ENCODE data around the gene COL23A1. TPM values are rescaled to one million over a fixed set of nuclear protein-coding genes. Genes with fewer than 3 reads are reported as not detected.

COL23A1 gene
- total and polyA plus RNA-seq, 5 donors from 2014 or later: not detected

DNA sequence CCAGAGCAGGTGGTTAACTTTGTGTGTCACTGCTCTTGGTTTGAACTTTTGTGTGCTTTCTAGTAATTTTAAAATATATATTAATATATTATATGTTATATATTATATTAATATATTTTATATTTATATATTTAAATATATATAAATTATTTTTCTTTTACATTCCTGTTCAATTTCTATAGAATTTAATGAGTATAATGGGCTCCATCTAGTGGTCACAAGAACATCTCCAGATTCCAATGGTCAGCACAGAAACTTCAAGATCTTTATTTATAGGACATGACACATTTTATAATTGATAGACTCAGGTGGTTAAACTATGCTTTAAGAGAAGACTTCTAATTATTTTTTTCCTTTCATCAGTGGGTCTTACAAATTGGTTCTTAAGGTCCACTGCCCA, 39.1 kb downstream of the COL23A1 start:
- Histone ChIP-seq H3K4me3 (ENCODE audit: low read depth, low read length) (no peak overlapping the region), H3K9me3 (ENCODE audit: control insufficient read depth in 2 of 2, low read length in 2 of 2) (no peaks in the 10 kb centered on the region), H3K36me3 (ENCODE audit: control insufficient read depth, insufficient read depth, low read length) (no peaks in the 10 kb centered on the region), H3K27me3 (ENCODE audit: control insufficient read depth, insufficient read depth, low read length) (no peaks in the 10 kb centered on the region), H3K4me1 (ENCODE audit: control insufficient read depth, insufficient read depth, low read length, poor library complexity, severe bottlenecking) (no peaks in the 10 kb centered on the region), H3K27ac (ENCODE audit: insufficient read depth, low read length, poor library complexity, severe bottlenecking) (no peak overlapping the region)
- ATAC-seq (ENCODE audit: low read depth in 2 of 2): no peak
- Mint-ChIP-seq H3K4me1 (no peaks in the 10 kb centered on the region), H3K4me3 (no peak overlapping the region), H3K36me3 (no peaks in the 10 kb centered on the region), H3K9me3 (peaks cover 0 to under 1% (median 0%) of the 10 kb centered on the region in 7 donors), H3K27ac (no peak overlapping the region), H3K27me3 (no peaks in the 10 kb centered on the region)
- DNase-seq: peak in 1 of 3 donors; percentile 15

DNA sequence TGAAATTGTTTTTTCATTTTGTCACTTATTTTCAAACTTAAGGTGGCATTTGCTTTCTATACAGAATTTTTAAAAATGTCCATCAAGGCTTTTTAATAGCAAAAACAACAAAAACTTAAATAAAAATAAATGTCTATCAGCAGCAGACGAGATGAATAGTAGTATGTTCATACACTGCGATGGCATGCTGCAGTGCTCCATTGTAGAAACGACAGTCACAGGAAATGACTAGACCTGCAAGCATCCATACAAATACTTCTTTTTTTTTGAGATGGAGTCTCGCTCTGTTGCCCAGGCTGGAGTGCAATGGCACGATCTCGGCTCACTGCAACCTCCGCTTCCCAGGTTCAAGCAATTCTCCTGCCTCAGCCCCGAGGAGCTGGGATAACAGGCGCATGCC, 41.4 kb downstream of the COL23A1 start:
- H3K9me3 Mint-ChIP-seq: no peaks in the 10 kb centered on the region
- Histone ChIP-seq H3K36me3 (ENCODE audit: control insufficient read depth, insufficient read depth, low read length) (no peaks in the 10 kb centered on the region), H3K9me3 (ENCODE audit: control insufficient read depth in 2 of 2, low read length in 2 of 2) (no peaks in the 10 kb centered on the region), H3K27me3 (ENCODE audit: control insufficient read depth, insufficient read depth, low read length) (no peaks in the 10 kb centered on the region), H3K27ac (ENCODE audit: insufficient read depth, low read length, poor library complexity, severe bottlenecking) (no peak overlapping the region), H3K4me3 (ENCODE audit: low read depth, low read length) (no peak overlapping the region), H3K4me1 (ENCODE audit: control insufficient read depth, insufficient read depth, low read length, poor library complexity, severe bottlenecking) (no peaks in the 10 kb centered on the region)
- peaks cover 4% of the 10 kb centered on the region for H3K27me3 Mint-ChIP-seq
- DNase-seq (no peak), ATAC-seq (ENCODE audit: low read depth in 2 of 2) (no peak)
- no peak overlapping the region for H3K27ac Mint-ChIP-seq
- H3K36me3 Mint-ChIP-seq: no peaks in the 10 kb centered on the region
- no peak overlapping the region for H3K4me3 Mint-ChIP-seq
- H3K4me1 Mint-ChIP-seq: no peaks in the 10 kb centered on the region

DNA sequence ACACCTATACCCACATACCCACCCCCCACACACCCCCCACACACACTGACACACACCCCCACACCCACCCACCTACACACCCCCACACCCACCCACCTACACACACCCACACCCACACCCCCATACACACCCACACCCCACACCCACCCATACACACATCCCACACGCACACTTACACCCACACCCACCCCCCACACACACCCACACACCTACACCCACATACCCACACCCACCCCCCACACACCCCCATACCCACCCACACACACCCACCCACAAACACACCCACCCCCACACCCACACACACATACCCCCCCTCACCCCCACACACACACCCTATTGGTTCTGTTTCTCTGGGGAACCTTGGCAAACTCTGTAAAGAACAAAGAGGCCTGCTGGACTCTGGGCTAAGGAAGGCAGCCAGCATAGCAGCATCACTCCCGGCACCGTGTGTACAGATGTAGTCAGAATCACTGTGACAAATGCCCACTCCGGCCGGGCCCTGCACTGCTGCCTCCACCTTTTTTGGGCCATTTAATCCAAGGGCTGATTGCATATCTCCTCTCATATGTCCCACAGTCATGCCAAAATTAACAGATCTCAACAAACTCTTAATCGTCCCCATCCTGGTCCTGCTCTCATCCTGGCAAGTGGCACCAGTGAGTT, 42.3 kb downstream of the COL23A1 start:
- no peaks in the 10 kb centered on the region for H3K9me3 ChIP-seq (ENCODE audit: control insufficient read depth in 2 of 2, low read length in 2 of 2)
- ATAC-seq (ENCODE audit: low read depth in 2 of 2) (no peak), DNase-seq (no peak)
- no peaks in the 10 kb centered on the region for H3K36me3 ChIP-seq (ENCODE audit: control insufficient read depth, insufficient read depth, low read length)
- Mint-ChIP-seq H3K36me3 (no peaks in the 10 kb centered on the region), H3K4me3 (no peak overlapping the region), H3K9me3 (no peaks in the 10 kb centered on the region), H3K4me1 (no peaks in the 10 kb centered on the region), H3K27me3 (peaks cover 4% of the 10 kb centered on the region), H3K27ac (no peak overlapping the region)
- no peak overlapping the region for H3K4me3 ChIP-seq (ENCODE audit: low read depth, low read length)
- no peaks in the 10 kb centered on the region for H3K4me1 ChIP-seq (ENCODE audit: control insufficient read depth, insufficient read depth, low read length, poor library complexity, severe bottlenecking)
- H3K27me3 ChIP-seq (ENCODE audit: control insufficient read depth, insufficient read depth, low read length): no peaks in the 10 kb centered on the region
- H3K27ac ChIP-seq (ENCODE audit: insufficient read depth, low read length, poor library complexity, severe bottlenecking): no peak overlapping the region

DNA sequence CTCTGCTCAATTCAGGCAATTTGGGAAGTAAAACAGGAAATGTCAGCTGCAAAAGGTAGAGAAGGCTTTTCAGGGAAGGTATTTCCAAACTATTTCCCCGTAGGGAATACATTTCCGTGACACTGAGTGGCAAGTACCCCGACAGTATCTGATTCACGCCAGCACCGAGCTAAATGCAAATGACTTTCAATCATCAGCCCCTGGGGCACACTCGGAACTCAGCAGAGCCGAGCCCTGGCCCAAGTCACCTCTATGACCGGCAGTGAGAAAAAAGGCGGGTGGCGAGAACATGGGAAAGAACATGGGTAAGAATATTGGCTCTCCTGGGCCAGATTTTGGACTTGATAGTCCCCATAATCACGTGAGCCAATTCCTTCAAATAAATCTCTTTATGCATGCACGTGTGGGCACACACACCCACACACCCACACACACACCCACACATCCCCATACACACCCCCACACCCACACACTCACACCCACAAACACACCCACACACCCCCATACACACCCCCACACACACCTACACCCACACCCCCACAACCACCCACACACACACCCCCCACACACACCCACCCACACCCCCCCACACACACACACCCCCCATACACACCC, 43.0 kb downstream of the COL23A1 start:
- Mint-ChIP-seq H3K27me3 (peaks cover 7% of the 10 kb centered on the region), H3K36me3 (no peaks in the 10 kb centered on the region), H3K4me1 (no peaks in the 10 kb centered on the region), H3K27ac (no peak overlapping the region), H3K4me3 (no peak overlapping the region), H3K9me3 (no peaks in the 10 kb centered on the region)
- DNase-seq (no peak), ATAC-seq (ENCODE audit: low read depth in 2 of 2) (no peak)
- Histone ChIP-seq H3K36me3 (ENCODE audit: control insufficient read depth, insufficient read depth, low read length) (no peaks in the 10 kb centered on the region), H3K4me1 (ENCODE audit: control insufficient read depth, insufficient read depth, low read length, poor library complexity, severe bottlenecking) (no peaks in the 10 kb centered on the region), H3K9me3 (ENCODE audit: control insufficient read depth in 2 of 2, low read length in 2 of 2) (no peaks in the 10 kb centered on the region), H3K27me3 (ENCODE audit: control insufficient read depth, insufficient read depth, low read length) (no peaks in the 10 kb centered on the region), H3K27ac (ENCODE audit: insufficient read depth, low read length, poor library complexity, severe bottlenecking) (no peak overlapping the region), H3K4me3 (ENCODE audit: low read depth, low read length) (no peak overlapping the region)

DNA sequence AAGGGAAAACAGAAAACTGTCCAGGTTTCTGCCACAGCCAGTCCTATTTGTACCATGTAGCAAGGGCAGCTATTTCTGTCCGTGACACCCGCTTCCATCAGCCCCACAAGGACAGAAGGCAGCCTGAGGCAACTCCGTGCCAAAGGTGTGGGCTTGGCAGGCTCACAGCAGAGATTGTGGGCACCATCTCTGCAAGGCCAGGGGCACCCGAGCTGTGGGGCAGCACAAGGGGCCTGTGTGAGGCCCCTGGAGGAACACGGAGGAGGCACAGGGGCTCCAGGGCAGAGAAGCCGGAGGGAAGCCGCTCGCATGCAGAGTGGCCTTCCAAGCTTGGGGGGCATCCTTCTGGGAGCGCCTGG, 43.5 kb downstream of the COL23A1 start:
- H3K27me3 ChIP-seq (ENCODE audit: control insufficient read depth, insufficient read depth, low read length): no peaks in the 10 kb centered on the region
- no peak overlapping the region for H3K4me3 ChIP-seq (ENCODE audit: low read depth, low read length)
- Mint-ChIP-seq H3K4me1 (no peaks in the 10 kb centered on the region), H3K27me3 (peaks cover 7% of the 10 kb centered on the region), H3K4me3 (no peak overlapping the region), H3K27ac (no peak overlapping the region), H3K9me3 (no peaks in the 10 kb centered on the region), H3K36me3 (no peaks in the 10 kb centered on the region)
- no peaks in the 10 kb centered on the region for H3K9me3 ChIP-seq (ENCODE audit: control insufficient read depth in 2 of 2, low read length in 2 of 2)
- DNase-seq: no peak
- no peaks in the 10 kb centered on the region for H3K4me1 ChIP-seq (ENCODE audit: control insufficient read depth, insufficient read depth, low read length, poor library complexity, severe bottlenecking)
- no peak overlapping the region for H3K27ac ChIP-seq (ENCODE audit: insufficient read depth, low read length, poor library complexity, severe bottlenecking)
- no peak for ATAC-seq (ENCODE audit: low read depth in 2 of 2)
- no peaks in the 10 kb centered on the region for H3K36me3 ChIP-seq (ENCODE audit: control insufficient read depth, insufficient read depth, low read length)

DNA sequence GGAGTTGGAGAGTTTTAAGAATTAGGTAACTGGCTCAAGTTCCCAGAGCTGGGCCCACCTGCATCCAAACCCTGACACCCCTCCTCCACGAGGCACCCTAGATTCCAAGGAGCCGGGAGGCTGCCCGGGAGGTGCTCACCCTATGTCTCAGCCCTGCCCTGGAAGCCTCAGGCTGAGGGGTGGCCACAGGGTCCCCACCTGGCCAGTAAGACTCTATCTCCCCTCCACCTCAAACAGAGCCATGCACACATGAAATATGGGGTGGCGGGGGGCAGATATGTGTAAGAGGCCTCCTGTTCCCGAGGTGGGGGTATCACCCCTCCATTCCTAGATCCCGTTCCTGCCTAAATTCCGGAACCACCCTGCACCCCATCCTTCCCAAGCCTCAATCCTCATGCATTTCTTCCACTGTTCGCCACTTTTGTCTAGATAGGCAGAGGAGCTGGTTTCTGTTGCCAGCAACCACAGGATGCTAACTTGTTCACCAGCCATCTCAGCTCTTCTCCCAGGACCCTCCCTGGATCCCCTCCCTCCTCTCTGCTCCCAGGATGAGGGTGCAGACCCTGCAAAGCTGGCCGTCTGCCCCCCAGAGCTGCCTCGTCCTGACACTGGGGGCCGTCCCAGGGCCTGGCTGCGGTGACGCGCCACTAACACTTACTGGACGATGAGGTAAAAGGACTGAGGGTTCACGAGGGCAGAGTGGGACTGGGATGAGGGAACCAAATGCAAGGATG, 44.1 kb downstream of the COL23A1 start:
- H3K27me3 Mint-ChIP-seq: peaks cover 7% of the 10 kb centered on the region

DNA sequence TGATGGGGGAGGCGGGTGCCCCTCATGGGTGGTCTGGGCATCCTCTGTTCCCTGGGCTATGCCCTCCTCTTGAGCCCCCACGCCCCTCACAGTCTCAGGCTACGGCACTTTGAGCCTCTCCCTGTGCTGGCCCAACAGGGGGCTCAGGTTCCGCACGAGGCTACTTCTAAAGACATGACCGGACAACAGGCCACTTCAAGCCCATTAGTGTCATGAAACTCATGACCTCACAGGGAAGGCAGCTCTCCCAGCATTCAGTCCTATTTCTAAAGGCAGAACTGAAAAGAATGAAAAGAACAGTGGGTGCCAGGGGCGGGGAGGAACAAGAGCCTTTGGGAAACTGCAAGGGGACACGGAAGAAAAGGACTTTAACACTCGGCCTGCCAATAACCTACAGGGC, 45.0 kb downstream of the COL23A1 start:
- H3K4me1 ChIP-seq (ENCODE audit: control insufficient read depth, insufficient read depth, low read length, poor library complexity, severe bottlenecking): no peaks in the 10 kb centered on the region
- DNase-seq: no peak
- H3K27me3 ChIP-seq (ENCODE audit: control insufficient read depth, insufficient read depth, low read length): no peaks in the 10 kb centered on the region
- H3K4me3 ChIP-seq (ENCODE audit: low read depth, low read length): no peak overlapping the region
- no peaks in the 10 kb centered on the region for H3K36me3 ChIP-seq (ENCODE audit: control insufficient read depth, insufficient read depth, low read length)
- Mint-ChIP-seq H3K4me1 (no peaks in the 10 kb centered on the region), H3K9me3 (no peaks in the 10 kb centered on the region), H3K27me3 (peaks cover 7% of the 10 kb centered on the region), H3K27ac (no peak overlapping the region), H3K36me3 (no peaks in the 10 kb centered on the region), H3K4me3 (no peak overlapping the region)
- H3K27ac ChIP-seq (ENCODE audit: insufficient read depth, low read length, poor library complexity, severe bottlenecking): no peak overlapping the region
- H3K9me3 ChIP-seq (ENCODE audit: control insufficient read depth in 2 of 2, low read length in 2 of 2): no peaks in the 10 kb centered on the region
- ATAC-seq (ENCODE audit: low read depth in 2 of 2): no peak

More for the DNA sequence above, 44.1 kb downstream of the COL23A1 start:
- no peak overlapping the region for H3K27ac ChIP-seq (ENCODE audit: insufficient read depth, low read length, poor library complexity, severe bottlenecking)
- DNase-seq: no peak
- H3K36me3 ChIP-seq (ENCODE audit: control insufficient read depth, insufficient read depth, low read length): no peaks in the 10 kb centered on the region
- Mint-ChIP-seq H3K9me3 (no peaks in the 10 kb centered on the region), H3K27ac (no peak overlapping the region), H3K36me3 (no peaks in the 10 kb centered on the region), H3K4me3 (no peak overlapping the region), H3K4me1 (no peaks in the 10 kb centered on the region)
- no peak for ATAC-seq (ENCODE audit: low read depth in 2 of 2)
- H3K4me1 ChIP-seq (ENCODE audit: control insufficient read depth, insufficient read depth, low read length, poor library complexity, severe bottlenecking): no peaks in the 10 kb centered on the region
- no peaks in the 10 kb centered on the region for H3K9me3 ChIP-seq (ENCODE audit: control insufficient read depth in 2 of 2, low read length in 2 of 2)
- H3K4me3 ChIP-seq (ENCODE audit: low read depth, low read length): no peak overlapping the region
- H3K27me3 ChIP-seq (ENCODE audit: control insufficient read depth, insufficient read depth, low read length): no peaks in the 10 kb centered on the region

Data from CD4-positive, CD25-positive, alpha-beta regulatory T cell (primary cell).